Fibroblast of peridontal ligament (primary cell): ENCODE results near the gene ERLIN1.

Experiments
- DNase-seq: peaks from one replicate; pipeline ENCODE4 v3.0.0-alpha.2; 2010; ENCODE audit errors: extremely low read depth

ERLIN1 gene

GRCh38 chr10:100172349-100172748 is 13.5 kb downstream of the ERLIN1 start:
- DNase-seq = no peak

GRCh38 chr10:100168313-100168643 is 17.6 kb downstream of the ERLIN1 start:
- no peak for DNase-seq

GRCh38 chr10:100167553-100168312 is 18.1 kb downstream of the ERLIN1 start:
- peak; percentile 62 for DNase-seq

- DNase-seq = no peak
These were observed 21.9 kb downstream of the ERLIN1 start for GRCh38 chr10:100163704-100164621.

GRCh38 chr10:100162696-100163095 is 23.1 kb downstream of the ERLIN1 start:
- no peak for DNase-seq

GRCh38 chr10:100158044-100158805 is 27.6 kb downstream of the ERLIN1 start:
- no peak for DNase-seq

- no peak for DNase-seq
These were observed 28.7 kb downstream of the ERLIN1 start for GRCh38 chr10:100157156-100157555.

GRCh38 chr10:100155936-100156335 is 29.9 kb downstream of the ERLIN1 start:
- DNase-seq = no peak

- DNase-seq = no peak
These were observed 31.2 kb downstream of the ERLIN1 start for GRCh38 chr10:100154666-100155065.

- no peak for DNase-seq
These were observed 32.5 kb downstream of the ERLIN1 start for GRCh38 chr10:100153239-100153825.

GRCh38 chr10:100151723-100152300 is 34.0 kb downstream of the ERLIN1 start:
- DNase-seq = no peak

GRCh38 chr10:100148353-100149211 is 37.2 kb downstream of the ERLIN1 start:
- no peak for DNase-seq

- DNase-seq = peak; percentile 41
These were observed 38.8 kb downstream of the ERLIN1 start for GRCh38 chr10:100146875-100147650.

- DNase-seq = no peak
These were observed 39.4 kb downstream of the ERLIN1 start for GRCh38 chr10:100146398-100146797.

GRCh38 chr10:100143756-100144155 is 42.1 kb downstream of the ERLIN1 start:
- no peak for DNase-seq

GRCh38 chr10:100141446-100142087 is 44.3 kb downstream of the ERLIN1 start:
- DNase-seq = no peak

- DNase-seq = no peak
These were observed 45.8 kb downstream of the ERLIN1 start for GRCh38 chr10:100140070-100140469.

- peak; percentile 15 for DNase-seq
These were observed 46.8 kb downstream of the ERLIN1 start for GRCh38 chr10:100138921-100139496.

GRCh38 chr10:100135486-100135885 is 50.3 kb downstream of the ERLIN1 start:
- no peak for DNase-seq
